Measurements from ENCODE around the gene MRRF.
"Not testable (repeated sequence)": the region's sequence is repeated elsewhere in the genome, so short reads cannot be mapped to it uniquely, and the experiment has no call there.

MRRF gene

DNA sequence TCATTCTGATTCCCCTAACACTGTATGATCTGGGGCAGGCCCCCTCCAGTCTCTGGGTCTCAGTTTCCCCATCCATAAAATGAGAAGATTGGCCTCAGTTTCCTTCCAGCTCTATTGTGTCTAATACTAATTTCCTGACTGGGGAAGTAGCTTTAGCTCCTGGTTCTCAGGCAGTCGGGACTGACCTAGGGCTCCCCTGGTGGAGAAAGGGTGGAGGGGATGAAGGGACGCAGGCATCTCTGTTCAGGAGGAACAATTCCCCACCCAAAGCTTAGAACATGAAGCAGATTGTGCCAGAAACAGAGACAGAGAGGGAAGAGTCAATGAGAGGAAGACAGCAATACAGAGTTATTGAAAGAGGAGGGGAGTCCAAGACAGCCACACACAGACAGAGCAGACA is 91.9 kb downstream of the MRRF start:
- DNase-seq (ENCODE audit: low spot score) = no peak

GRCh38 chr9:122360891-122361290 is 96.2 kb downstream of the MRRF start:
- DNase-seq (ENCODE audit: low spot score) = no peak

GRCh38 chr9:122363131-122363530 is 98.4 kb downstream of the MRRF start:
- not testable (repeated sequence) for DNase-seq (ENCODE audit: low spot score)

GRCh38 chr9:122364117-122364782 is 99.6 kb downstream of the MRRF start:
- no peak for DNase-seq (ENCODE audit: low spot score)

- DNase-seq (ENCODE audit: low spot score) = no peak
Measured at GRCh38 chr9:122364783-122365150, 100.1 kb downstream of the MRRF start.

GRCh38 chr9:122366074-122366660 is 101.5 kb downstream of the MRRF start:
- no peak for DNase-seq (ENCODE audit: low spot score)

- no peak for DNase-seq (ENCODE audit: low spot score)
Measured at GRCh38 chr9:122367065-122367464, 102.4 kb downstream of the MRRF start.

GRCh38 chr9:122367774-122368460 is 103.2 kb downstream of the MRRF start:
- no peak for DNase-seq (ENCODE audit: low spot score)

DNA sequence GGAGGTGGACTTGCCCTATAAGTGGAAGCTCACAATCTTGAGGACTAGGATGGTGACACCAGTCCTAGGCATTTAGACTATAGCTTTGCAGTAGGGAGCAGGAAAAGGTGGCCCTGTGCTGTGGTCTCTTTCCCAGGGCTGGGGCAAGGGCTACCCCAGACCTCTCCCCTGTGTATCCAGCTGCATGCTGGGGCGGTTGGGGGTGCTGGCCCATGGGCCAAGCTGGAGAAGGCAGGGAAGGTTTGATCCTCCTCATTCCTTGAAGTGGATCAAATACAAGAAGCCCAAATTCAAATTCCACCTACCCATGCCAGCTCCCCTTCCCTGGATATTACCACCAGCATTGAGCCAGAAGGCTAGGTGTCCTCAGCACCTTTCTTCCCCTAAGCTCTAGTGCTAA is 104.0 kb downstream of the MRRF start:
- no peak for DNase-seq (ENCODE audit: low spot score)

- no peak for DNase-seq (ENCODE audit: low spot score)
Measured at GRCh38 chr9:122370303-122370702, 105.6 kb downstream of the MRRF start.

DNA sequence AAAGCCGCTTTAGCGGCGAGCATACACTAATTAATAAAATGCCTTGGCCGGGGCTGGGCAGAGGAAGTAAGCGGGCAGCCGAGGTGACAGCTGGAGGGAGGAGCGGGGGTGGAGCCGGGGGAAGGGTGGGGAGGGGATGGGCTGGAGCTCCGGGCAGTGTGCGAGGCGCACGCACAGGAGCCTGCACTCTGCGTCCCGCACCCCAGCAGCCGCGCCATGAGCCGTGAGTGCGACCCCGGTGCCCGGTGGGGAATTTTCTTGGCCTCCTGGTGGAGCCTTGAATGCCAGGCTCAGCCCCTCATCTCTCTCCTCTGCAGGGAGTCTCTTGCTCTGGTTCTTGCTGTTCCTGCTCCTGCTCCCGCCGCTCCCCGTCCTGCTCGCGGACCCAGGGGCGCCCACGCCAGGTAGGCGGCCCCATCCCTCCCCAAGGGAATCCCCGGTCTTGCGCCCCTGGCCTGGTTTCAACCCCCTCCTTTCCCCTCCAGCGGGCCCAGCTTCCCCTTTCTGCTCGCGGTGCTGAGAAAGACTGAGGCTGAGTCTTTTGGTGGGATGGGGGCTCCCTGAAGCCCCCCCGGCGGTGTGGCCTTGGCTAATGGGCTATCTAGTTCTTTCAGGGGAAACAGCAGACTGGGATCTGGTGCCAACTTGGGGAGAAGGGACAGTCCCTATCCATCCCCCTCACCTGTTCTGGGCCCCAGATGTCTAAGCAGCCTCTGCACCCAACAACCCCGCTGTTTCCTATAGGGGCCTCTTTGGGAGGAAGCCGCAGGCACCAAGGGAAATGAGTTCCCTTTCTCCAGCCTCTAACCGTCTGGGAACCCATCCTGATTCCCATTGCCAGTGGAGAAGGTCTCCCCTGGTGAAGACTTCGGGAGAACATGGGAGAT is 106.4 kb downstream of the MRRF start, which contains the start of gene PTGS1:
PTGS1 (plus strand) TSS at position 156 of the 887 bp plus-strand sequence; CDS start at position 217, 61 bp downstream.
- DNase-seq (ENCODE audit: low spot score) = no peak

DNA sequence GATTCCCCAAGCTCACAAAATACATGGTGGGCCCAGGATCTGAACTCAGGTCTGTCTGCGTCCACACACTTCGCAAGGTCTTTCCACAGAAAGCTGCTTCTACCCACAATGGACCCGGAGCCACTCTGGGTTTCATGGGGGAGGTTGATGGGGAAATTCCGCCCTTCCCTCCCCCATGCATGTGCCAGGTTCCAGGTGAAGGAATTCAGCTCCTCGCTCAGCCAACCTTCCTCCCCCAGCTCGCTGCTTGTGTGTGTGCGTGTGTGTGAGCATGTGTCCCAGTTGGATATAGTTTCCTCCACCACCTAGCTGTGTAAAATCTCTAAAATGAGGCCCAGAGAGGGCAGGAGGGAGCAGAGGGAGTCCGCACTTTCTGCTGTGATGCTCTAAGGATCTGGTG is 107.2 kb downstream of the MRRF start:
- DNase-seq (ENCODE audit: low spot score) = no peak

DNA sequence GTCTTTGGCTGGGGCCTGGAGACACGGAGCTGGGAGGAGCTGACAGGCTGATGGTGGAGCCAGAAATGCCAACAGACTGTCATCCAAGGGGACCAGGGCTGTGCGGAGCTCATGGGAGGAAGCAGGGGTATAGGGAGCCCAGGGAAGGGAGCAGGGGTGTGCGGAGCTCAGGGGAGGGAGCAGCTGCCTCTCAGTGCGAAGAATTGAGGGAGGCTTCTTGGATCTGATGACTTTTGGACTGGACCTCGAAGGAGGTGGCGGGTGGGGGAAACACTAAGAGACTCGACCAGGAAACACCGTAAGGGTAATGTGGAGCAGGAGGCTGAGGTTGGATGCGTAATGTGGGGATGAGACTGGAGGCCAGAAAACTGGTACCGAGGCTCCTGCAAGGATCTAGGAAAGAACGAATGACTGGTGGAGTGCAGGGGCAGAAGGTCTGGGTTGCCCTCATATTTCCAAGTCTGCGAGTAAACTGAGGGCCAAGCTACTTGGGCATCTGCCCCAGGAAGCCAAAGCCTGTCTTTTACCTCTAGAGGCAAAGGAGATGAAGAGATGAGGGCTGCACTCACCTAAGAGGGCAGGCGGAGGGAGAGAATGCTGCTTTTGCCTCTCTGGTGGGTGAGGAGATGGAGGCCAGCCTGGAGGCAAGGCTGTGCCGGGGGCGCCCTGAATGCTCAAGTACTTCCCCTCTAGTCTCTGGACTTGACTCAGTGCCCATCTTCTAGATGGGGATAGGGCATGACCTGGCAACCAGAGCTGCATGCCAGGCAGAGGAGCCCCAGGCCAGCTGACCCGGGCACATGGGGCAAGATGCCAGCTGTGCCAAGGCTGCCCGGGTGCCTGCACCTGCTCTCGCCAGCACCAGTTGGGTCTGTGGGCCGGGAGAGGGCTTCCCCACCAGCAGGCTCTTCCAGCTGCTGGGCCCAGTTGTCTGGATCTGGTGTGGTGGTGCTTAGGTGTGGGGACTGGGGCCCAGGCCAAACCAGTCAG is 108.5 kb downstream of the MRRF start:
- DNase-seq (ENCODE audit: low spot score) = no peak

GRCh38 chr9:122374885-122375420 is 110.3 kb downstream of the MRRF start:
- DNase-seq (ENCODE audit: low spot score) = no peak

GRCh38 chr9:122376796-122377195 is 112.1 kb downstream of the MRRF start:
- no peak for DNase-seq (ENCODE audit: low spot score)

GRCh38 chr9:122377241-122378164 is 112.8 kb downstream of the MRRF start:
- DNase-seq (ENCODE audit: low spot score) = no peak

GRCh38 chr9:122378236-122378635 is 113.6 kb downstream of the MRRF start:
- DNase-seq (ENCODE audit: low spot score) = no peak

- DNase-seq (ENCODE audit: low spot score) = no peak
Measured at GRCh38 chr9:122379340-122379739, 114.7 kb downstream of the MRRF start.

GRCh38 chr9:122380293-122380692 is 115.6 kb downstream of the MRRF start:
- DNase-seq (ENCODE audit: low spot score) = no peak
